Measurements from ENCODE around the gene CAMSAP1.

- TF ChIP-seq CTCF (conservative IDR thresholded peaks at IDR 0.05) (no peak), EZH2 (IDR thresholded peaks at IDR 0.05; ENCODE audit: low read depth) (no peak)
Measured at GRCh38 chr9:135764731-135765130, 142.6 kb downstream of the CAMSAP1 start.

All from PC-9 (cell line).